Measurements from ENCODE around the gene CLDN15.

- TF ChIP-seq POLR2A (IDR thresholded peaks at IDR 0.05) (no peak), CTCF (IDR thresholded peaks at IDR 0.05) (no peak)
Measured at GRCh38 chr7:101250324-101250723, 12.7 kb upstream of the CLDN15 start.
